Muscle layer of colon (tissue), 2 donors: ENCODE measurements around the gene PCDHGA12.
A peak's percentile ranks its signal among the peaks of the same experiment; 100 is the strongest.
"Not testable (repeated sequence)": the region's sequence is repeated elsewhere in the genome, so short reads cannot be mapped to it uniquely, and the experiment has no call there.

Experiments
- H3K27ac ChIP-seq: one replicate; pipeline ENCODE4 v1.7.0; 2013; ENCODE audit warnings: low read depth, mild to moderate bottlenecking, low read length, moderate library complexity
- H3K27me3 ChIP-seq, 2 donors: one replicate each; pipeline ENCODE4 v1.7.0; 2013; ENCODE audit warnings: low read length in 2 of 2, mild to moderate bottlenecking in 2 of 2; ENCODE audit not compliant: insufficient read depth in 2 of 2, control insufficient read depth in 1 of 2
- H3K36me3 ChIP-seq: one replicate; pipeline ENCODE4 v1.7.0; 2013; ENCODE audit warnings: mild to moderate bottlenecking, low read length; ENCODE audit not compliant: insufficient read depth
- H3K4me1 ChIP-seq: one replicate; pipeline ENCODE4 v1.7.0; 2013; ENCODE audit warnings: mild to moderate bottlenecking, low read length; ENCODE audit not compliant: insufficient read depth
- H3K4me3 ChIP-seq, 2 donors: one replicate each; pipeline ENCODE4 v1.7.0; 2013; ENCODE audit warnings: low read length in 2 of 2, low read depth in 1 of 2, mild to moderate bottlenecking in 1 of 2, moderate library complexity in 1 of 2
- H3K9ac ChIP-seq: one replicate; pipeline ENCODE4 v1.7.0; 2013; ENCODE audit warnings: low read length
- H3K9me3 ChIP-seq: one replicate; pipeline ENCODE4 v1.7.0; 2013; ENCODE audit warnings: mild to moderate bottlenecking, low read length
- donor health status: abdominal sarcoma.
- donor health status: Adenocarcinoma of cecum.

PCDHGA12 gene

DNA sequence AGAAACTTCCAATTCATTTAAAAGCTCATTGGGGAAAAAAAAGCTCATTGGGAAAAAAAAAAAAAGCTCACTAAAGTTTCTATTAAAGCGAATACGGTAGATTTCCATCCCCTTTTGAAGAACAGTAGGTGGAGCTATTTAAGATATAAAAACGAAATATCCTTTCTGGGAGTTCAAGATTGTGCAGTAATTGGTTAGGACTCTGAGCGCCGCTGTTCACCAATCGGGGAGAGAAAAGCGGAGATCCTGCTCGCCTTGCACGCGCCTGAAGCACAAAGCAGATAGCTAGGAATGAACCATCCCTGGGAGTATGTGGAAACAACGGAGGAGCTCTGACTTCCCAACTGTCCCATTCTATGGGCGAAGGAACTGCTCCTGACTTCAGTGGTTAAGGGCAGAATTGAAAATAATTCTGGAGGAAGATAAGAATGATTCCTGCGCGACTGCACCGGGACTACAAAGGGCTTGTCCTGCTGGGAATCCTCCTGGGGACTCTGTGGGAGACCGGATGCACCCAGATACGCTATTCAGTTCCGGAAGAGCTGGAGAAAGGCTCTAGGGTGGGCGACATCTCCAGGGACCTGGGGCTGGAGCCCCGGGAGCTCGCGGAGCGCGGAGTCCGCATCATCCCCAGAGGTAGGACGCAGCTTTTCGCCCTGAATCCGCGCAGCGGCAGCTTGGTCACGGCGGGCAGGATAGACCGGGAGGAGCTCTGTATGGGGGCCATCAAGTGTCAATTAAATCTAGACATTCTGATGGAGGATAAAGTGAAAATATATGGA, at the start of gene PCDHGA12:
Gene PCDHGA12 (plus strand): TSS at position 176 of the 782 bp plus-strand sequence. CDS start 253 bp downstream, at position 429.
- H3K27ac ChIP-seq, result no peak within 1 kb of the TSS
- no peaks in the 10 kb centered on the region for H3K27me3 ChIP-seq
- no peaks in the 10 kb centered on the region for H3K36me3 ChIP-seq
- no peaks in the 10 kb centered on the region for H3K4me1 ChIP-seq
- H3K9me3 ChIP-seq, result peaks cover 68% of the 10 kb centered on the region
- no peak within 1 kb of the TSS for H3K9ac ChIP-seq
- peak within 1 kb of the TSS in 1 of 2 donors; percentile 51 for H3K4me3 ChIP-seq

DNA sequence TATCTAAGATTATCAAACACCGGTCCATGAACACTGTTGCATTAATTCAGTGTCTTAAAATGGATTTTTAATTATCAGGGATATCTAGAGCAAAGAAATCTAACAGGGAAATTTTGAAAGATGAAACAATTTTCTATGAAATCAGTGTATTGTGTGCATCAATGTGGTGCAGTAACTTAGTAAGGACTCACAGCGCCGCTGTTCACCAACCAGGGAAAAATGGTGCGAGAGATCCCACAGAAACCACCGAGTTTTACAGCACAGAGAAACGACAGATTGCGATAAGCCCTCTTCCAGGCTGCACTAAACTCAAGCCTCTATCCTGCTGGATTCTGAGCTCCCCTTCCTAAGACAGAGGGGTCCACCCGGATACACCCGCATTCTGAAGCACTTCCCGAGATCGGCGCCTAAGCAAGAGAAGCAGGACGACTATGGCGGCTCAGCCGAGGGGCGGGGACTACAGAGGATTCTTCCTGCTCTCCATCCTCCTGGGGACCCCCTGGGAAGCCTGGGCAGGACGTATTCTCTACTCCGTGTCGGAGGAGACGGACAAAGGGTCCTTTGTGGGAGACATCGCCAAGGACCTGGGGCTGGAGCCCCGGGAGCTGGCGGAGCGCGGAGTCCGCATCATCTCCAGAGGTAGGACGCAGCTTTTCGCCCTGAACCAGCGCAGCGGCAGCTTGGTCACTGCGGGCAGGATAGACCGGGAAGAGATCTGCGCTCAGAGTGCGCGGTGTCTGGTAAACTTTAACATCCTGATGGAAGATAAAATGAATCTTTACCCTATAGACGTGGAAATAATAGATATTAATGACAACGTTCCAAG, 47.6 kb upstream of the PCDHGA12 start, which contains the start of gene PCDHGA7:
Gene PCDHGA7 (plus strand): TSS at position 274 of the 826 bp plus-strand sequence. CDS start 158 bp downstream, at position 432.
- Histone ChIP-seq H3K36me3 (no peaks in the 10 kb centered on the region), H3K27ac (no peak within 1 kb of the TSS), H3K9ac (no peak within 1 kb of the TSS), H3K27me3 (no peaks in the 10 kb centered on the region), H3K4me3 (peak within 1 kb of the TSS; percentile 12 to 47), H3K9me3 (peaks cover 73% of the 10 kb centered on the region), H3K4me1 (no peaks in the 10 kb centered on the region)

DNA sequence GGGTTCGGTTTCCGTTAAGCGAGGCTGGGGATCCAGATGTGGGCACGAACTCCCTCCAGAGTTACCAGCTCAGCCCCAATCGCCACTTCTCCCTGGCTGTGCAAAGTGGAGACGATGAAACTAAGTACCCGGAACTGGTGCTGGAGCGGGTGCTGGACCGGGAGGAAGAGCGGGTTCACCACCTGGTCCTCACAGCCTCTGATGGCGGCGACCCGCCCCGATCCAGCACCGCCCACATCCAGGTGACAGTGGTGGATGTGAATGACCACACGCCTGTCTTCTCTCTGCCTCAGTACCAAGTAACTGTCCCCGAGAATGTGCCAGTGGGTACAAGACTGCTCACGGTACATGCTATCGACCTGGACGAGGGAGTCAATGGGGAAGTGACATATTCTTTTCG, 47.0 kb upstream of the PCDHGA12 start:
- Histone ChIP-seq H3K4me3 (peak overlapping the region; percentile 12 to 47), H3K9me3 (peaks cover 69% of the 10 kb centered on the region)

DNA sequence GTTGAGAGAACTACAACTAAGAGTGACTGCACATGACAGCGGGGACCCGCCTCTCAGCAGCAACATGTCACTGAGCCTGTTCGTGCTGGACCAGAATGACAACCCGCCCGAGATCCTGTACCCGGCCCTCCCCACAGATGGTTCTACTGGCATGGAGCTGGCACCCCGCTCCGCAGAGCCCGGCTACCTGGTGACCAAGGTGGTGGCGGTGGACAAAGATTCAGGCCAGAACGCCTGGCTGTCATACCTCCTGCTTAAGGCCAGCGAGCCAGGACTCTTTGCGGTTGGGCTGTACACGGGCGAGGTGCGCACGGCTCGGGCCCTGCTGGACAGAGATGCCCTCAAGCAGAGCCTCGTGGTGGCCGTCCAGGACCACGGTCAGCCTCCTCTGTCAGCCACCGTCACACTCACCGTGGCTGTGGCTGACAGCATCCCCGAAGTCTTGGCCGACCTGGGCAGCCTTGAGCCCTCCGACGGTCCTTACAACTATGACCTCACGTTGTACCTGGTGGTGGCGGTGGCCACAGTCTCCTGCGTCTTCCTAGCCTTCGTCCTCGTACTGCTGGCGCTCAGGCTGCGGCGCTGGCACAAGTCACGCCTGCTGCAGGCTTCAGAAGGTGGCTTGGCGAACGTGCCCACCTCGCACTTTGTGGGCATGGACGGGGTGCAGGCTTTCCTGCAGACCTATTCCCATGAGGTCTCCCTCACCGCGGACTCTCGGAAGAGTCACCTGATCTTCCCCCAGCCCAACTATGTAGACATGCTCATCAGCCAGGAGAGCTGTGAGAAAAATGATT, 45.6 kb upstream of the PCDHGA12 start:
- H3K27ac ChIP-seq, result no peak overlapping the region
- H3K36me3 ChIP-seq, result no peaks in the 10 kb centered on the region
- peak overlapping the region in 1 of 2 donors; percentile 16 for H3K4me3 ChIP-seq
- H3K27me3 ChIP-seq, result no peaks in the 10 kb centered on the region
- H3K4me1 ChIP-seq, result no peaks in the 10 kb centered on the region
- H3K9ac ChIP-seq, result no peak overlapping the region
- H3K9me3 ChIP-seq, result peaks cover 78% of the 10 kb centered on the region

More for the DNA sequence above, 47.0 kb upstream of the PCDHGA12 start:
- Histone ChIP-seq H3K27me3 (no peaks in the 10 kb centered on the region), H3K36me3 (no peaks in the 10 kb centered on the region), H3K4me1 (no peaks in the 10 kb centered on the region), H3K27ac (no peak overlapping the region), H3K9ac (no peak overlapping the region)

DNA sequence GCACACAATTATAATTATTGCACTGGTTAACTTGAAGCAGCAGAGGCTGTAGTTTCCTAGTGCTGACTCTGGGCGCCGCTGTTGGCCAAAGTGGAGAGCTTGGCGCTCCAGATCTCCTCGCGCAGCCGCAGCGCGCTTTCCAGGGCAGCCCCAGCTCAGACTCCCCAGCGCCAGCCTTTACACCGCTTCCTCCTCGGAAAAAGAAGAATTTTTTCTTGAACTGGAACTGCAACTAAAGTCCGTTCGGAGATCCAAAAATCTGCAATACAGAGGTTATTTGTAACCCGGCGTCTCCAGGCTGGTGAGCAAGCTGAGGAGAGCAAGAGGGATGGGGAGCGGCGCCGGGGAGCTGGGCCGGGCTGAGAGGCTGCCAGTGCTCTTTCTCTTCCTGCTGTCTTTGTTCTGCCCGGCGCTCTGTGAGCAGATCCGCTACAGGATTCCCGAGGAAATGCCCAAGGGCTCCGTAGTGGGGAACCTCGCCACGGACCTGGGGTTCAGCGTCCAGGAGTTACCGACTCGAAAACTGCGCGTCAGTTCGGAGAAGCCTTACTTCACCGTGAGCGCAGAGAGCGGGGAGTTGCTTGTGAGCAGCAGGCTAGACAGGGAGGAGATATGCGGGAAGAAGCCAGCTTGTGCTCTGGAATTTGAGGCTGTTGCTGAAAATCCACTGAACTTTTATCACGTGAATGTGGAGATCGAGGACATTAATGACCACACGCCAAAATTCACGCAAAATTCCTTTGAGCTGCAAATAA, 42.6 kb upstream of the PCDHGA12 start, which contains the start of gene PCDHGB4:
Gene PCDHGB4 (plus strand): TSS at position 142 of the 755 bp plus-strand sequence. CDS start 187 bp downstream, at position 329.
- H3K4me3 ChIP-seq, result peak within 1 kb of the TSS in 1 of 2 donors; percentile 33
- not testable (repeated sequence) for H3K27me3 ChIP-seq, H3K27ac ChIP-seq, H3K4me1 ChIP-seq, H3K36me3 ChIP-seq, H3K9ac ChIP-seq
- peaks cover 80% of the 10 kb centered on the region for H3K9me3 ChIP-seq

DNA sequence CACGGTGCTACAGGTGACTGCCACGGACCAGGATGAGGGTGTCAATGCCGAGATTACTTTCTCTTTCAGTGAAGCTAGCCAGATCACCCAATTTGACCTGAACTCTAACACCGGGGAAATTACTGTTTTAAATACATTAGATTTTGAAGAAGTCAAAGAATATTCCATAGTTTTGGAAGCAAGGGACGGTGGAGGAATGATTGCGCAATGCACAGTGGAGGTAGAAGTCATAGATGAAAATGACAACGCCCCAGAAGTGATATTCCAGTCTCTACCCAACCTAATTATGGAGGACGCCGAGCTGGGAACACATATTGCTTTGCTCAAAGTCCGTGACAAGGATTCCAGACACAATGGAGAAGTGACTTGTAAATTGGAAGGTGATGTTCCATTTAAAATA, 41.6 kb upstream of the PCDHGA12 start:
- H3K4me3 ChIP-seq, result peak overlapping the region in 1 of 2 donors; percentile 33
- no peak overlapping the region for H3K27ac ChIP-seq
- H3K27me3 ChIP-seq, result no peaks in the 10 kb centered on the region
- no peaks in the 10 kb centered on the region for H3K4me1 ChIP-seq
- H3K9me3 ChIP-seq, result peaks cover 79% of the 10 kb centered on the region
- H3K36me3 ChIP-seq, result no peaks in the 10 kb centered on the region
- H3K9ac ChIP-seq, result no peak overlapping the region

DNA sequence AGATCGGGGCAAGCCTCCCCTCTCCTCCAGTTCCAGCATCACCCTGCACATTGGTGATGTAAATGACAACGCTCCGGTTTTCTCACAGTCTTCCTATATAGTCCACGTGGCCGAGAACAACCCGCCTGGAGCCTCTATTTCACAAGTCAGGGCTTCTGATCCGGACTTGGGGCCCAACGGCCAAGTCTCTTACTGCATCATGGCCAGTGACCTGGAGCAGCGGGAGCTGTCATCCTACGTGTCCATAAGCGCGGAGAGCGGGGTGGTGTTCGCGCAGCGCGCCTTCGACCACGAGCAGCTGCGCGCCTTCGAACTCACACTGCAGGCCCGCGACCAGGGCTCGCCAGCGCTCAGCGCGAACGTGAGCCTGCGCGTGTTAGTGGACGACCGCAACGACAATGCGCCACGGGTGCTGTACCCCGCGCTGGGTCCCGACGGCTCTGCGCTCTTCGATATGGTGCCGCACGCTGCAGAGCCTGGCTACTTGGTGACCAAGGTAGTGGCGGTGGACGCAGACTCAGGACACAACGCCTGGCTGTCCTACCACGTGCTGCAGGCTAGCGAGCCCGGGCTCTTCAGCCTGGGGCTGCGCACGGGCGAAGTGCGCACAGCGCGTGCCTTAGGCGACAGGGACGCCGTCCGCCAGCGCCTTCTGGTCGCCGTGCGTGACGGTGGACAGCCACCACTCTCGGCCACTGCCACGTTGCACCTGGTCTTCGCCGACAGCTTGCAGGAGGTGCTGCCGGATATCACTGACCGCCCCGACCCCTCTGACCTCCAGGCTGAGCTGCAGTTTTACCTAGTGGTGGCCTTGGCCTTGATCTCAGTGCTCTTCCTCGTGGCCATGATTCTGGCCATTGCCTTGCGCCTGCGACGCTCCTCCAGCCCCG, 40.9 kb upstream of the PCDHGA12 start:
- Histone ChIP-seq H3K36me3 (no peaks in the 10 kb centered on the region), H3K9ac (no peak overlapping the region), H3K4me3 (peak overlapping the region in 1 of 2 donors; percentile 33), H3K27ac (no peak overlapping the region), H3K9me3 (peaks cover 79% of the 10 kb centered on the region), H3K4me1 (no peaks in the 10 kb centered on the region), H3K27me3 (no peaks in the 10 kb centered on the region)

DNA sequence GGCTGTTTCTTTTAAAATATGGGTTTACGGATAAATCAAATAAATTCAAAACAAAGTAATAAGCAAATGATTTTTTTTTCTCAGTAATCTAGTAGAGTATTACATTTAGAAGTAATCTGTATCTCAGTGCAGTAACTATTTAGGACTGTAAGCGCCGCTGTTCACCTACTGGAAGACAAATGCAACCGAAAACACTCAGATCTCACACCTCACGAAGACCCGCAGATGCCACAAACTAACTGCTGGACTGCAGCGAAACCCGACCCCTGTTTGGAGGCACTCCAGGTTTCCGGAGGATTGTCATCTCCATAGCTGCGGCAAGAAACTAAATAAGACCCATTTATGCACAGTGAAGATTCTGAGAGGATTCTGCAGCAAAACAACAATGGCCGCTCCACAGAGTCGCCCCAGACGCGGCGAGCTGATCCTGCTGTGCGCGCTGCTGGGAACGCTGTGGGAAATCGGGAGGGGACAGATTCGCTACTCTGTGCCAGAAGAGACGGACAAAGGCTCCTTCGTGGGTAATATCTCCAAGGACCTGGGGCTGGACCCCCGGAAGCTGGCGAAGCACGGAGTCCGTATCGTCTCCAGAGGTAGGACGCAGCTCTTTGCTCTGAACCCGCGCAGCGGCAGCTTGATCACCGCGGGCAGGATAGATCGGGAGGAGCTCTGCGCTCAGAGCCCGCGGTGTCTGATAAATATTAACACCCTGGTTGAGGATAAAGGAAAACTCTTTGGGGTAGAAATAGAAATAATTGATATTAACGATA, 37.7 kb upstream of the PCDHGA12 start, which contains the start of gene PCDHGA8:
Gene PCDHGA8 (plus strand): TSS at position 205 of the 770 bp plus-strand sequence. CDS start 181 bp downstream, at position 386.
- H3K4me1 ChIP-seq, result no peaks in the 10 kb centered on the region
- H3K27me3 ChIP-seq, result no peaks in the 10 kb centered on the region
- H3K9me3 ChIP-seq, result peaks cover 70% of the 10 kb centered on the region
- no peak within 1 kb of the TSS for H3K9ac ChIP-seq
- no peak within 1 kb of the TSS for H3K27ac ChIP-seq
- H3K36me3 ChIP-seq, result no peaks in the 10 kb centered on the region
- peak within 1 kb of the TSS; percentile 4 to 10 for H3K4me3 ChIP-seq

DNA sequence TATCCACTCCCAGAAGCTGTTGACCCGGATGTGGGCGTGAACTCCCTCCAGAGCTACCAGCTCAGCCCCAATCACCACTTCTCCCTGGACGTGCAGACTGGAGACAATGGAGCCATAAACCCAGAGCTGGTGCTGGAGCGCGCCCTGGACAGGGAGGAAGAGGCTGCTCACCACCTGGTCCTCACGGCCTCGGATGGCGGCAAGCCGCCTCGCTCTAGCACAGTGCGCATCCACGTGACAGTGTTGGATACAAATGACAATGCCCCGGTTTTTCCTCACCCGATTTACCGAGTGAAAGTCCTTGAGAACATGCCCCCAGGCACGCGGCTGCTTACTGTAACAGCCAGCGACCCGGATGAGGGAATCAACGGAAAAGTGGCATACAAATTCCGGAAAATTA, 37.0 kb upstream of the PCDHGA12 start:
- Histone ChIP-seq H3K9me3 (peaks cover 69% of the 10 kb centered on the region), H3K36me3 (no peaks in the 10 kb centered on the region), H3K27me3 (no peaks in the 10 kb centered on the region), H3K4me3 (no peak overlapping the region), H3K4me1 (no peaks in the 10 kb centered on the region), H3K27ac (no peak overlapping the region), H3K9ac (no peak overlapping the region)
